Lower leg skin (tissue), 4 donors: ENCODE measurements around the gene KRT74. TPM values are rescaled to one million over a fixed set of nuclear protein-coding genes. Genes with fewer than 3 reads are reported as not detected.
A peak's percentile ranks its signal among the peaks of the same experiment; 100 is the strongest.

Experiments used
- DNase-seq, 2 donors: peaks; one replicate each; pipeline ENCODE4 v3.0.0-alpha.2; 2019; ENCODE audit warnings: low spot score in 2 of 2
- H3K4me3 ChIP-seq: fragments of 200-600 bp; sonication (generic); 2 replicates; pipeline ENCODE4 v1.5.1; 2017; ENCODE audit warnings: mild to moderate bottlenecking, low read depth; ENCODE audit not compliant: poor library complexity, severe bottlenecking
- CTCF ChIP-seq, 3 donors: fragments of 450-650 bp; IDR thresholded peaks; one replicate each; pipeline ENCODE4 v1.5.1; 2016; ENCODE audit warnings: antibody characterized with exemption in 3 of 3, mild to moderate bottlenecking in 3 of 3, moderate library complexity in 2 of 3
- POLR2A ChIP-seq, 2 donors: fragments of 450-650 bp; IDR thresholded peaks; one replicate each; pipeline ENCODE4 v1.6.1; 2016 to 2017; ENCODE audit warnings: antibody characterized with exemption in 2 of 2, mild to moderate bottlenecking in 1 of 2, moderate library complexity in 1 of 2
- WGBS, 2 donors: methylation state at CpG; one replicate each; pipeline ENCODE4 v1.1.5; 2018; 5-methylcytosine and 5-hydroxymethylcytosine counted together
- intact Hi-C: fragments of 100-400 bp; cut with DNase I; formaldehyde crosslinking; loops from one replicate; pipeline ENCODE4 v1.15.0; 2023; ENCODE audit warnings: low total_unique reads
- total RNA-seq, 4 donors: library from RNA; depleted of rRNA; stranded (reverse); fragments of >200 nt; gene quantifications; one replicate each; pipeline ENCODE4 v1.1.0, GENCODE V29; 2016

The KRT74 gene
- total RNA-seq, 4 donors from 2014 or later = 0.30 to 14.6 (median 0.82) TPM

DNA sequence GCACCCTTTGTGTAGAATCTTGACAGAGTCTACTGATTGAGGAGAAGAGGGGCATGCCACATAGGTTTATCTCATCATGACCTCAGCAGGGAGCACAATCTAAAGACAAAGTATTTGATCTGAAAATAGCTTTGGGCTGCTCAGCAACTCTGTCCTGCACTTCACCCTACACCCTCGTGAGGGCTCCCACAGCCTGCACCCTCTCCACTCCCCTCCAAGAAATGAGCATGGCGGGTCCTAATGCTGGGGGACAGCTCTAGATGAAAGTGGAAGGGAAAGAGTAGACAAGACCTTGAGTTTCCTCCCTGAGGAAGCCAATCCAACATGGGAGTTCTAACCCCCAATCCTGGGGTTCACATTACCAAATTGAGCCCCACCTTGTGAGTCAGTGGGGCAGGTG, 42.7 kb downstream of the KRT74 start:
- TF ChIP-seq POLR2A (IDR thresholded peaks at IDR 0.05) = no peak
- TF ChIP-seq CTCF (IDR thresholded peaks at IDR 0.05) = no peak

DNA sequence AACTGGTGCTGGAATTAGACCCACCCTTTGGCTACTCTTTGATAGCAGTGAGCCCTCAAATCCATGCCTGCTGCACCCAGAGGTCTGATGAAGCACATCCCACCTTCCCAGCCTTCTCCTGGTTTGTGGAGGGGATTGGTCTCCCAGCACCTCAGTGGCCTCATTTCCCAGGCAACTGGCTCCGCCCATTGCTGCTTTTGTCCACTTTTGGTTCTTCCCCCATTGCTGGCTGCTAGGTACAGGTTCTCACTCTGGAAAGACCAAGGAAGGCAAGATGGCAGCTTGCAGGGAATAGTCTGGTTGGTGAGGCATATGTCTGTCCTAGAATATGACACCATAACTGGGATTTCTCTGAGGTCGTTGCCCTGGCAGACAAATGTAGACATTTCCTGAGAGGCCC, 43.3 kb downstream of the KRT74 start:
- H3K4me3 ChIP-seq = no peak overlapping the region
- intact Hi-C loops = no loop called here
- WGBS, 2 donors = 81 to 87% methylated on average over 2 of the region's 2 CpGs
- TF ChIP-seq CTCF (IDR thresholded peaks at IDR 0.05) = no peak
- no peak for TF ChIP-seq POLR2A (IDR thresholded peaks at IDR 0.05)
- DNase-seq = peak in 1 of 2 donors; percentile 72

More for the DNA sequence above, 42.7 kb downstream of the KRT74 start:
- DNase-seq = peak in 1 of 2 donors; percentile 77
- intact Hi-C loops = no loop called here
- no peak overlapping the region for H3K4me3 ChIP-seq
- WGBS, 2 donors = 91 to 94% methylated on average over 2 of the region's 2 CpGs

GRCh38 chr12:52529846-52530245, 43.8 kb downstream of the KRT74 start:
- peak in 1 of 2 donors; percentile 60 for DNase-seq
- no peak overlapping the region for H3K4me3 ChIP-seq
- no peak for TF ChIP-seq POLR2A (IDR thresholded peaks at IDR 0.05)
- TF ChIP-seq CTCF (IDR thresholded peaks at IDR 0.05) = no peak
- WGBS, 2 donors = 87 to 96% methylated on average over 9 of the region's 9 CpGs
- intact Hi-C loops = no loop called here

- 92 to 97% methylated on average over 2 of the region's 2 CpGs for WGBS, 2 donors
- peak in 1 of 2 donors; percentile 52 for DNase-seq
Observed at GRCh38 chr12:52529417-52529816, 44.2 kb downstream of the KRT74 start.

DNA sequence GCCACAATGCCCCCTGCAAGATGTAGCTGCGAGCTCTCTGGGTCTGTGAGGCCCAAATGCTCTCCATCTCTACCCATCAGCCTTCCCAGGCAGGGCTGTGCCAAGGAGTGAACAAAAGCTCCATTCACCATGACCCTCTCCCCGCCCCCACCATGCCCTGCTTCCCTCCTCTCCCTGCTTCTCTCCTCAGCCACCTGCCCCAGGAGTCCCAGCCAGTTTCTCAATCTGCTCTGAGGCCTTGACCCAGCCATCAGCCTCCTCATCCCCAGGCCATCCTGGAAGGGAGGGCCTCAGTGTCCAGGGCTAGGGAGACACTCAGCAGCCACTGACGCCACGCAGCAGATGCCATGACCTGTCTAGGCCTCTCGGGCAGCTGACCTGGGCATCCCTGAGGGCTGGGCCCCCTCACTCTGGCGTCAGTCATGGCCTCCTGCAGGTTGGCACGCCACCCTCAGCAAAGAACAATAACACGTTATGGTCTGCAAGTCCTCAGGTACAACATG, 45.0 kb downstream of the KRT74 start:
- TF ChIP-seq POLR2A (IDR thresholded peaks at IDR 0.05) (no peak), CTCF (IDR thresholded peaks at IDR 0.05) (no peak)
- H3K4me3 ChIP-seq = no peak overlapping the region
- peak in 1 of 2 donors; percentile 82 for DNase-seq
- intact Hi-C loops = no loop called here
- 83 to 87% methylated on average over 8 of the region's 8 CpGs for WGBS, 2 donors

More at GRCh38 chr12:52529417-52529816, 44.2 kb downstream of the KRT74 start:
- intact Hi-C loops = no loop called here
- no peak overlapping the region for H3K4me3 ChIP-seq
- TF ChIP-seq POLR2A (IDR thresholded peaks at IDR 0.05) (no peak), CTCF (IDR thresholded peaks at IDR 0.05) (no peak)
